NCI-H524 (cell line): ENCODE data around the gene KRTAP9-4.
"Not testable (repeated sequence)": the region's sequence is repeated elsewhere in the genome, so short reads cannot be mapped to it uniquely, and the experiment has no call there.

Experiments used
- DNase-seq, 2 experiments: peaks; one replicate each; lab custom pipeline; 2025; lab: John Stamatoyannopoulos, UW

KRTAP9-4 gene

GRCh38 chr17:41265078-41265477 is 15.6 kb downstream of the KRTAP9-4 start, which contains the start of gene KRTAP9-6:
TSS of gene KRTAP9-6 (plus strand) at chr17:41265378. CDS start at chr17:41265378, 0 bp downstream.
- DNase-seq, result no peak

GRCh38 chr17:41267711-41268110 is 18.2 kb downstream of the KRTAP9-4 start:
- no peak for DNase-seq

GRCh38 chr17:41271323-41271722 is 21.8 kb downstream of the KRTAP9-4 start:
- DNase-seq, result not testable (repeated sequence)

DNA sequence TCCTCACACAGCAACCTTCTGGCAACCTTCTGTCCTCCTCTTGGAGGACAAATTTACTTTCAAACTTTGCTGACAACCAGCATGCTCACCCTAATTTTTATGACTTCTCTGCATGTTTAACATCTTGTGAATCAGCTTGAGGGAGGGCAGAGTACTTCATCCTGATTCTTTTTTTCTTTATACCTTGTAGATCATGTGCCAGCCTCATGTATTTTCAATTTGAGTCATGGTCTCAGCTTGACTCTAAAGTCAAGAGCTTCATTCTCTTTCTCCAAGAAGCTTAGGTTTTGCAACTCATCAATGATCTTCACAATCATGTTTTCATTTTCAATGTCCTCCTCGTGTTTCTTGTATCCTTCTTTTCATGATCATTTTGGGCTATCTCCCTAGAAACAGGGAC is 22.4 kb downstream of the KRTAP9-4 start:
- no peak for DNase-seq

GRCh38 chr17:41275648-41276190 is 26.2 kb downstream of the KRTAP9-4 start, which contains the start of gene KRTAP9-7:
TSS of gene KRTAP9-7 (plus strand) at chr17:41275698. CDS start at chr17:41275698, 0 bp downstream.
- DNase-seq, result not testable (repeated sequence)

DNA sequence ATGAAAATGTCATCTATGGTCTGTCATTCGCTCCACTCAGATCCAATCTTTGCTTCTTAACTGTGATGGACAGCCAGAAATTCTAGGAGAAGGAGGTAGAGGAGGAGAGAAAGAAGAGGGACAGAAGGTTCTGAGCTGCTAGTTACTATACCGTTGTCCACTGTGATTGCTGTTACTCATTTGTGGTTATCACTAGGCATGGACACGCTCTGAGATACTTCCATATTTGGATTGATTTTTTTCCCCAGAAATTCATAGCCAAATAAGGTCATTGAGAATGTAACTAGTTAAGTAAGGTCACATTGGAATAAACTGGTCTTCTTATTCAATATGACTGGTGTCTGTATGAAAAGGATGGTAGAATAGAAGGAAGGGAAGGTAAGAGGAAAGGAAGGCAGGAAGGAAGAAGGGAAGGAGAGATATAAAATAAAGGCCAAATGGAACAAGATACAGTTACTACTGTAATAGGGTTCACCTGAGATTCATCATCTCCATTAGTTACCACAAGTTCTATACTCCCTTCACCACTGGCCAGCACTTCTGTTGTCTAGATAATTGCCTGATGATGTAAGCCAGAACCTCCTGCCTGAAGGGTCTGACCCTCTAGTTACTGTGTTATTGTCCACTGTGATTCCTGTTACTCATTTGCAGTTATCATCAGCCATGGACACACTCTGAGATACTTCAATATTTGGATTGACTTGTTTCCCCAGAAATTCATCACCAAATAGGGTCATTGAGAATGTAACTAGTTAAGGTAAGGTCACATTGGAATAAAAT is 28.9 kb downstream of the KRTAP9-4 start:
- DNase-seq, result no peak

GRCh38 chr17:41284043-41284442 is 34.6 kb downstream of the KRTAP9-4 start:
- no peak for DNase-seq

GRCh38 chr17:41284546-41284945 is 35.1 kb downstream of the KRTAP9-4 start:
- DNase-seq, result no peak

- DNase-seq, result no peak
These were observed 37.6 kb downstream of the KRTAP9-4 start for GRCh38 chr17:41287050-41287449.

- no peak for DNase-seq
These were observed 44.5 kb downstream of the KRTAP9-4 start for GRCh38 chr17:41294016-41294415.

GRCh38 chr17:41296846-41297245 is 47.4 kb downstream of the KRTAP9-4 start:
- DNase-seq, result no peak

- DNase-seq, result no peak
These were observed 49.1 kb downstream of the KRTAP9-4 start for GRCh38 chr17:41298458-41299135.
